Lower leg skin (tissue), 4 donors: ENCODE data around the gene CAMK1G. TPM values are rescaled to one million over a fixed set of nuclear protein-coding genes. Genes with fewer than 3 reads are reported as not detected.

Experiments used
- DNase-seq, 2 donors: peaks; one replicate each; pipeline ENCODE4 v3.0.0-alpha.2; 2019; ENCODE audit warnings: low spot score in 2 of 2
- H3K4me3 ChIP-seq: fragments of 200-600 bp; sonication (generic); 2 replicates; pipeline ENCODE4 v1.5.1; 2017; ENCODE audit warnings: mild to moderate bottlenecking, low read depth; ENCODE audit not compliant: poor library complexity, severe bottlenecking
- CTCF ChIP-seq, 3 donors: fragments of 450-650 bp; IDR thresholded peaks; one replicate each; pipeline ENCODE4 v1.5.1; 2016; ENCODE audit warnings: antibody characterized with exemption in 3 of 3, mild to moderate bottlenecking in 3 of 3, moderate library complexity in 2 of 3
- POLR2A ChIP-seq, 2 donors: fragments of 450-650 bp; IDR thresholded peaks; one replicate each; pipeline ENCODE4 v1.6.1; 2016 to 2017; ENCODE audit warnings: antibody characterized with exemption in 2 of 2, mild to moderate bottlenecking in 1 of 2, moderate library complexity in 1 of 2
- WGBS, 2 donors: methylation state at CpG; one replicate each; pipeline ENCODE4 v1.1.5; 2018; 5-methylcytosine and 5-hydroxymethylcytosine counted together
- intact Hi-C: fragments of 100-400 bp; cut with DNase I; formaldehyde crosslinking; loops from one replicate; pipeline ENCODE4 v1.15.0; 2023; ENCODE audit warnings: low total_unique reads
- total RNA-seq, 4 donors: library from RNA; depleted of rRNA; stranded (reverse); fragments of >200 nt; gene quantifications; one replicate each; pipeline ENCODE4 v1.1.0, GENCODE V29; 2016

Gene CAMK1G
- total RNA-seq, 4 donors from 2014 or later: 1.8 TPM; not detected in 3

GRCh38 chr1:209557221-209557620 lies 26.3 kb upstream of the CAMK1G start:
- DNase-seq: no peak
- intact Hi-C loops: no loop called here
- no peak for TF ChIP-seq CTCF (IDR thresholded peaks at IDR 0.05)
- TF ChIP-seq POLR2A (IDR thresholded peaks at IDR 0.05): no peak
- H3K4me3 ChIP-seq: no peak overlapping the region

GRCh38 chr1:209560529-209560928 lies 23.0 kb upstream of the CAMK1G start:
- WGBS, 2 donors: 76 to 82% methylated on average over 3 of the region's 3 CpGs
- H3K4me3 ChIP-seq: no peak overlapping the region
- intact Hi-C loops: loop anchor here (5.0 kb wide), 1 partner anchor 353 kb away; no protein-coding TSS in a partner anchor
- TF ChIP-seq POLR2A (IDR thresholded peaks at IDR 0.05) (no peak), CTCF (IDR thresholded peaks at IDR 0.05) (no peak)
- DNase-seq: no peak

- TF ChIP-seq POLR2A (IDR thresholded peaks at IDR 0.05) (no peak), CTCF (IDR thresholded peaks at IDR 0.05) (no peak)
- DNase-seq: no peak
- no peak overlapping the region for H3K4me3 ChIP-seq
- 90 to 91% methylated on average over 10 of the region's 10 CpGs for WGBS, 2 donors
- intact Hi-C loops: loop anchor here (5.0 kb wide), 1 partner anchor 354 kb away; no protein-coding TSS in a partner anchor
Observed at GRCh38 chr1:209560952-209561351, 22.6 kb upstream of the CAMK1G start.

GRCh38 chr1:209561532-209561931 lies 22.0 kb upstream of the CAMK1G start:
- no peak for DNase-seq
- TF ChIP-seq CTCF (IDR thresholded peaks at IDR 0.05): no peak
- TF ChIP-seq POLR2A (IDR thresholded peaks at IDR 0.05): no peak
- no peak overlapping the region for H3K4me3 ChIP-seq
- intact Hi-C loops: loop anchor here (5.0 kb wide), 1 partner anchor 354 kb away; no protein-coding TSS in a partner anchor
- 81 to 88% methylated on average over 6 of the region's 6 CpGs for WGBS, 2 donors

GRCh38 chr1:209564849-209565248 lies 18.7 kb upstream of the CAMK1G start:
- intact Hi-C loops: loop anchor here (5.0 kb wide), 1 partner anchor 358 kb away; no protein-coding TSS in a partner anchor
- H3K4me3 ChIP-seq: no peak overlapping the region
- WGBS, 2 donors: 50 to 60% methylated on average over 4 of the region's 4 CpGs
- TF ChIP-seq CTCF (IDR thresholded peaks at IDR 0.05): no peak
- no peak for TF ChIP-seq POLR2A (IDR thresholded peaks at IDR 0.05)
- no peak for DNase-seq
